SK-N-SH treated with all-trans-retinoic acid at 6 μM for 48 hours (cell line): Measurements from ENCODE around the gene HIGD2A.
"Not testable (repeated sequence)": the region's sequence is repeated elsewhere in the genome, so short reads cannot be mapped to it uniquely, and the experiment has no call there.

Experiments used
- ATAC-seq: fragments of 200-7000 bp; cut with Tn5 transposase; 3 replicates; pipeline ENCODE4 v1.9.1; 2020; ENCODE audit warnings: mild to moderate bottlenecking, moderate library complexity
- ARNTL ChIP-seq: fragments of 450-650 bp; formaldehyde crosslinking; IDR thresholded peaks from 2 replicates; pipeline ENCODE4 v1.5.0; 2020; ENCODE audit warnings: low read depth, mild to moderate bottlenecking, moderate library complexity, borderline replicate concordance
- BACH2 ChIP-seq: fragments of 250-450 bp; sonication (Bioruptor Pico); IDR thresholded peaks from 2 replicates; pipeline ENCODE4 v1.9.0; 2021; ENCODE audit warnings: mild to moderate bottlenecking, borderline replicate concordance
- CSDC2 ChIP-seq: fragments of 250-450 bp; sonication (Bioruptor Pico); IDR thresholded peaks from 2 replicates; pipeline ENCODE4 v1.5.0; 2020; ENCODE audit warnings: mild to moderate bottlenecking, moderate library complexity
- ESRRG ChIP-seq: fragments of 250-450 bp; sonication (Bioruptor Pico); IDR thresholded peaks from 2 replicates; pipeline ENCODE4 v1.6.1; 2021; ENCODE audit warnings: mild to moderate bottlenecking
- GLIS3 ChIP-seq: fragments of 250-450 bp; sonication (Bioruptor Pico); IDR thresholded peaks from 2 replicates; pipeline ENCODE4 v1.5.0; 2020; ENCODE audit warnings: mild to moderate bottlenecking, moderate library complexity
- OSR1 ChIP-seq: fragments of 250-450 bp; sonication (Bioruptor Pico); IDR thresholded peaks from 2 replicates; pipeline ENCODE4 v1.8.0; 2022; ENCODE audit warnings: moderate library complexity, mild to moderate bottlenecking, inconsistent platforms
- SNAI2 ChIP-seq: fragments of 250-450 bp; sonication (Bioruptor Pico); IDR thresholded peaks from 2 replicates; pipeline ENCODE4 v1.5.0; 2020; ENCODE audit warnings: mild to moderate bottlenecking, moderate library complexity
- TCF4 ChIP-seq: fragments of 250-450 bp; sonication (Bioruptor Pico); IDR thresholded peaks from 2 replicates; pipeline ENCODE4 v1.8.0; 2021; ENCODE audit warnings: mild to moderate bottlenecking, moderate library complexity, borderline replicate concordance
- TOX ChIP-seq: fragments of 250-450 bp; sonication (Bioruptor Pico); IDR thresholded peaks from 2 replicates; pipeline ENCODE4 v1.8.0; 2021; ENCODE audit warnings: mild to moderate bottlenecking, moderate library complexity, borderline replicate concordance
- ZFP3 ChIP-seq: fragments of 250-450 bp; sonication (Bioruptor Pico); IDR thresholded peaks from 2 replicates; pipeline ENCODE4 v1.5.0; 2020; ENCODE audit warnings: mild to moderate bottlenecking, moderate library complexity
- ZFP30 ChIP-seq: fragments of 450-650 bp; formaldehyde crosslinking; IDR thresholded peaks from 2 replicates; pipeline ENCODE4 v1.5.0; 2022; ENCODE audit warnings: mild to moderate bottlenecking, moderate library complexity
- ZNF565 ChIP-seq: fragments of 450-650 bp; formaldehyde crosslinking; conservative IDR thresholded peaks from 2 replicates; pipeline ENCODE4 v1.5.0; 2020; ENCODE audit warnings: low read depth, mild to moderate bottlenecking, moderate library complexity
- ZNF70 ChIP-seq: fragments of 450-650 bp; formaldehyde crosslinking; IDR thresholded peaks from 2 replicates; pipeline ENCODE4 v1.5.0; 2020; ENCODE audit warnings: mild to moderate bottlenecking, moderate library complexity
- ZNF8 ChIP-seq: fragments of 450-650 bp; formaldehyde crosslinking; IDR thresholded peaks from 2 replicates; pipeline ENCODE4 v1.5.0; 2020; ENCODE audit warnings: mild to moderate bottlenecking, moderate library complexity
- TF ChIP-seq, protein P1 (sequence below): fragments of 250-450 bp; sonication (Bioruptor Pico); IDR thresholded peaks from 2 replicates; pipeline ENCODE4 v1.8.0; 2020; ENCODE audit warnings: mild to moderate bottlenecking, moderate library complexity, borderline replicate concordance
- TF ChIP-seq, protein P2 (sequence below): fragments of 250-450 bp; sonication (Bioruptor Pico); IDR thresholded peaks from 2 replicates; pipeline ENCODE4 v1.8.0; 2021; ENCODE audit warnings: low read depth, mild to moderate bottlenecking, moderate library complexity, borderline replicate concordance
- TF ChIP-seq, protein P3 (sequence below): fragments of 250-450 bp; sonication (Bioruptor Pico); IDR thresholded peaks from 2 replicates; pipeline ENCODE4 v1.5.1; 2021; ENCODE audit warnings: mild to moderate bottlenecking, moderate library complexity

HIGD2A gene

GRCh38 chr5:176406436-176407052 is 18.0 kb downstream of the HIGD2A start (continued):
- TF ChIP-seq, protein P1, sequence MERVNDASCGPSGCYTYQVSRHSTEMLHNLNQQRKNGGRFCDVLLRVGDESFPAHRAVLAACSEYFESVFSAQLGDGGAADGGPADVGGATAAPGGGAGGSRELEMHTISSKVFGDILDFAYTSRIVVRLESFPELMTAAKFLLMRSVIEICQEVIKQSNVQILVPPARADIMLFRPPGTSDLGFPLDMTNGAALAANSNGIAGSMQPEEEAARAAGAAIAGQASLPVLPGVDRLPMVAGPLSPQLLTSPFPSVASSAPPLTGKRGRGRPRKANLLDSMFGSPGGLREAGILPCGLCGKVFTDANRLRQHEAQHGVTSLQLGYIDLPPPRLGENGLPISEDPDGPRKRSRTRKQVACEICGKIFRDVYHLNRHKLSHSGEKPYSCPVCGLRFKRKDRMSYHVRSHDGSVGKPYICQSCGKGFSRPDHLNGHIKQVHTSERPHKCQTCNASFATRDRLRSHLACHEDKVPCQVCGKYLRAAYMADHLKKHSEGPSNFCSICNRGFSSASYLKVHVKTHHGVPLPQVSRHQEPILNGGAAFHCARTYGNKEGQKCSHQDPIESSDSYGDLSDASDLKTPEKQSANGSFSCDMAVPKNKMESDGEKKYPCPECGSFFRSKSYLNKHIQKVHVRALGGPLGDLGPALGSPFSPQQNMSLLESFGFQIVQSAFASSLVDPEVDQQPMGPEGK (CRISPR knock-in tag): no peak

GRCh38 chr5:176407456-176408251 is 19.1 kb downstream of the HIGD2A start:
- TF ChIP-seq ESRRG: no peak
- no peak for TF ChIP-seq GLIS3
- no peak for TF ChIP-seq ZNF565 (CRISPR knock-in tag)
- TF ChIP-seq ZNF70 (CRISPR knock-in tag): no peak
- no peak for TF ChIP-seq TOX (CRISPR knock-in tag)
- no peak for TF ChIP-seq OSR1 (CRISPR knock-in tag)
- TF ChIP-seq, protein P2, sequence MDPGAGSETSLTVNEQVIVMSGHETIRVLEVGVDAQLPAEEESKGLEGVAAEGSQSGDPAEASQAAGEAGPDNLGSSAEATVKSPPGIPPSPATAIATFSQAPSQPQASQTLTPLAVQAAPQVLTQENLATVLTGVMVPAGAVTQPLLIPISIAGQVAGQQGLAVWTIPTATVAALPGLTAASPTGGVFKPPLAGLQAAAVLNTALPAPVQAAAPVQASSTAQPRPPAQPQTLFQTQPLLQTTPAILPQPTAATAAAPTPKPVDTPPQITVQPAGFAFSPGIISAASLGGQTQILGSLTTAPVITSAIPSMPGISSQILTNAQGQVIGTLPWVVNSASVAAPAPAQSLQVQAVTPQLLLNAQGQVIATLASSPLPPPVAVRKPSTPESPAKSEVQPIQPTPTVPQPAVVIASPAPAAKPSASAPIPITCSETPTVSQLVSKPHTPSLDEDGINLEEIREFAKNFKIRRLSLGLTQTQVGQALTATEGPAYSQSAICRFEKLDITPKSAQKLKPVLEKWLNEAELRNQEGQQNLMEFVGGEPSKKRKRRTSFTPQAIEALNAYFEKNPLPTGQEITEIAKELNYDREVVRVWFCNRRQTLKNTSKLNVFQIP (CRISPR knock-in tag): no peak
- no peak for TF ChIP-seq SNAI2
- no peak for ATAC-seq

DNA sequence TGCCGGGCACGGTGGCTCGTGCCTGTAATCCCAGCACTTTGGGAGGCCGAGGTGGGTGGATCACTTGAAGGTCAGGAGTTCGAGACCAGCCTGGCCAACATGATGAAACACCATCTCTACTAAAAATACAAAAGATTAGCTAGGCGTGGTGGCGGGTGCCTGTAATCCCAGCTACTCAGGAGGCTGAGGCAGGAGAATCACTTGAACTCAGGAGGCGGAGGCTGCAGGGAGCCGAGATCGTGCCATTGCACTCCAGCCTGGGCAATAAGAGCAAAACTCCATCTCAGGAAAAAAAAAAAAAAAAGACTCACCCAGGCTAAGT is 19.7 kb downstream of the HIGD2A start:
- ATAC-seq: not testable (repeated sequence)

- TF ChIP-seq ARNTL (CRISPR knock-in tag) (no peak), ZFP30 (CRISPR knock-in tag) (no peak), OSR1 (CRISPR knock-in tag) (no peak), SNAI2 (no peak)
- TF ChIP-seq, protein P3, sequence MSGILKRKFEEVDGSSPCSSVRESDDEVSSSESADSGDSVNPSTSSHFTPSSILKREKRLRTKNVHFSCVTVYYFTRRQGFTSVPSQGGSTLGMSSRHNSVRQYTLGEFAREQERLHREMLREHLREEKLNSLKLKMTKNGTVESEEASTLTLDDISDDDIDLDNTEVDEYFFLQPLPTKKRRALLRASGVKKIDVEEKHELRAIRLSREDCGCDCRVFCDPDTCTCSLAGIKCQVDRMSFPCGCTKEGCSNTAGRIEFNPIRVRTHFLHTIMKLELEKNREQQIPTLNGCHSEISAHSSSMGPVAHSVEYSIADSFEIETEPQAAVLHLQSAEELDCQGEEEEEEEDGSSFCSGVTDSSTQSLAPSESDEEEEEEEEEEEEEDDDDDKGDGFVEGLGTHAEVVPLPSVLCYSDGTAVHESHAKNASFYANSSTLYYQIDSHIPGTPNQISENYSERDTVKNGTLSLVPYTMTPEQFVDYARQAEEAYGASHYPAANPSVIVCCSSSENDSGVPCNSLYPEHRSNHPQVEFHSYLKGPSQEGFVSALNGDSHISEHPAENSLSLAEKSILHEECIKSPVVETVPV (CRISPR knock-in tag): no peak
- no peak for ATAC-seq
Observed at GRCh38 chr5:176408590-176408989, 20.0 kb downstream of the HIGD2A start.

GRCh38 chr5:176409765-176410164 is 21.2 kb downstream of the HIGD2A start:
- ATAC-seq: no peak
- TF ChIP-seq, protein P1 (CRISPR knock-in tag): no peak
- TF ChIP-seq ZNF8 (CRISPR knock-in tag) (no peak), ZFP3 (CRISPR knock-in tag) (no peak), ZNF70 (CRISPR knock-in tag) (no peak), OSR1 (CRISPR knock-in tag) (no peak), ZFP30 (CRISPR knock-in tag) (no peak)

GRCh38 chr5:176410486-176411180 is 22.1 kb downstream of the HIGD2A start:
- TF ChIP-seq GLIS3 (no peak), ZNF70 (CRISPR knock-in tag) (no peak), ZNF8 (CRISPR knock-in tag) (no peak), CSDC2 (CRISPR knock-in tag) (no peak), ARNTL (CRISPR knock-in tag) (no peak), BACH2 (CRISPR knock-in tag) (no peak), TCF4 (CRISPR knock-in tag) (no peak)
- TF ChIP-seq, protein P2 (CRISPR knock-in tag): no peak
- ATAC-seq: no peak
